Panc1 (cell line): Measurements from ENCODE around the gene RSPO4. TPM values are rescaled to one million over a fixed set of nuclear protein-coding genes. Genes with fewer than 3 reads are reported as not detected.

Experiments
- ATAC-seq: fragments of 200-7000 bp; cut with Tn5 transposase; 2 replicates; pipeline ENCODE4 v1.9.1; 2020; ENCODE audit warnings: mild to moderate bottlenecking, moderate library complexity
- BruUV-seq: library from RNA; stranded (reverse); fragments of 400-500 nt; replicated peaks from 2 replicates; lab custom pipeline; 2021; lab: Mats Ljungman, UMichigan
- CTCF ChIA-PET: fragments of 300-600 bp; sonication (Branson Sonifier 250); formaldehyde crosslinking; loops from one replicate; lab custom pipeline; 2022; ENCODE audit warnings: antibody characterized with exemption; lab: Charles Lee
- POLR2A ChIA-PET: fragments of 300-600 bp; sonication (Branson Sonifier 250); formaldehyde crosslinking; loops from one replicate; lab custom pipeline; 2022; ENCODE audit warnings: antibody characterized with exemption; lab: Charles Lee
- DNase-seq: peaks from one replicate; pipeline ENCODE4 v3.0.0-alpha.2; 2010; ENCODE audit warnings: low read depth, low spot score
- H3K27ac ChIP-seq: 2 replicates; pipeline ENCODE4 v1.5.1; 2011; ENCODE audit warnings: mild to moderate bottlenecking, low read length, inconsistent platforms
- H3K27me3 ChIP-seq: fragments of 200-500 bp; sonication (Bioruptor generic); 2 replicates; pipeline ENCODE4 v1.6.0; 2014; ENCODE audit warnings: low read length, inconsistent platforms; ENCODE audit not compliant: control insufficient read depth, insufficient read depth
- H3K36me3 ChIP-seq: fragments of 200-500 bp; sonication (Bioruptor generic); 2 replicates; pipeline ENCODE4 v1.5.1; 2014; ENCODE audit warnings: inconsistent platforms, mild to moderate bottlenecking, low read length, moderate library complexity; ENCODE audit not compliant: control insufficient read depth, insufficient read depth
- H3K4me1 ChIP-seq: 2 replicates; pipeline ENCODE4 v1.5.1; 2011; ENCODE audit warnings: inconsistent platforms, mild to moderate bottlenecking, low read length, moderate library complexity; ENCODE audit not compliant: control insufficient read depth, insufficient read depth
- H3K4me3 ChIP-seq, 2 experiments: 2 replicates each; pipeline ENCODE4 v1.5.1; 2011 to 2012; ENCODE audit warnings: low read depth in 2 of 2, low read length in 2 of 2, mild to moderate bottlenecking in 2 of 2, inconsistent platforms in 1 of 2, moderate library complexity in 1 of 2
- H3K9me3 ChIP-seq: fragments of 200-500 bp; sonication (Bioruptor generic); 2 replicates; pipeline ENCODE4 v1.5.1; 2014; ENCODE audit warnings: low read depth, mild to moderate bottlenecking, inconsistent platforms, low read length, moderate library complexity; ENCODE audit not compliant: control insufficient read depth, insufficient read depth
- POLR2AphosphoS5 ChIP-seq: IDR thresholded peaks from 2 replicates; pipeline ENCODE4 v1.6.1; 2012; ENCODE audit warnings: mild to moderate bottlenecking, low read depth, low read length, moderate library complexity
- SIN3A ChIP-seq: IDR thresholded peaks from 2 replicates; pipeline ENCODE4 v1.6.1; 2012; ENCODE audit warnings: low read depth, mild to moderate bottlenecking, low read length, moderate library complexity, borderline replicate concordance; ENCODE audit not compliant: insufficient read depth
- TCF7L2 ChIP-seq: IDR thresholded peaks from 2 replicates; pipeline ENCODE4 v1.6.1; 2011; ENCODE audit warnings: mild to moderate bottlenecking, low read depth, low read length, inconsistent platforms
- in situ Hi-C: cut with HindIII; loops from 2 replicates; pipeline ENCODE4 v1.10.0; 2016; ENCODE audit warnings: low sequenced_read_pairs, low pct_unique_long_range_greater_than_20kb
- intact Hi-C: fragments of 100-400 bp; cut with micrococcal nuclease; formaldehyde crosslinking; loops from one replicate; pipeline ENCODE4 v1.10.0; 2022; ENCODE audit not compliant: unreplicated experiment
- total RNA-seq: library from RNA; stranded (reverse); gene quantifications from one replicate; pipeline ENCODE4 v1.2.1, GENCODE V29; 2021; ENCODE audit not compliant: unreplicated experiment
- TF ChIP-seq, protein P1 (sequence below): fragments of 450-650 bp; IDR thresholded peaks from 2 replicates; pipeline ENCODE4 v1.5.1; 2017; ENCODE audit warnings: mild to moderate bottlenecking
- TF ChIP-seq, protein P2 (sequence below), 2 experiments: IDR thresholded peaks; 2 replicates each; pipeline ENCODE4 v1.6.1; 2011 to 2012; ENCODE audit warnings: low read depth in 2 of 2, control low read depth in 1 of 2, low read length in 1 of 2, mild to moderate bottlenecking in 1 of 2, moderate library complexity in 1 of 2; ENCODE audit not compliant: insufficient read depth in 1 of 2

RSPO4 gene
- total RNA-seq, 1 experiment from 2014 or later: 0.54 TPM

DNA sequence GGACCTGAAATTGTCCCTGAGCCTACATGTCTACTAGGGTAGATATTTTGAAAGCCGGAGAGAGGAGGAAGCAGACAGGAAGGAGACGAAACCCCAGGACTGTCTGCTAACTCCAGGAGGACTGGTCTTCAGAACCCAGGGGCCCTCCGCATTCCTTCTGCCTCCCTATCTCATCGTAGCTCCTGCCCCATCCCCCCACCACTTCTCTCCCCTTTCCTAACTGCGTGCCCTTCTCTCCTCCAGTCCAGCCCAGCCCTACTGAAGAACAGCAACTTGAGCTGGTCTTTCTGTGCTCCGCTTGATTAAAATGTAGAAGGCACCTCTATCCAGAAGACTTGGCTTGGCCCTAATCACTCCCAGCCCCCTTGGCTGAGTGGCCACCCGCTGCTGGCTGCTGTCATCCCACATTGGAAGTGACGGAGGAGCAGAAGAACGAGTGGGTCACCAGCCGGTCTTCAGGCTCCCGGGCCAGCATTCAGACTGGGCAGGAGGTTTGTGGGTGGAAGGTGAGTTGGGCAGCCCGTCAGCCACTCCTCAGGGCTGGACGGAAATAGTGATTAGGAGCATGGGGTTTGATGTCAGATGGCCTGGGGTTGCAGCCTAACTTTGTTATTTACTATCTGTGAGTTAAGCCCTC lies 57.2 kb downstream of the RSPO4 start:
- DNase-seq: no peak
- no peak for ATAC-seq
- Histone ChIP-seq H3K36me3 (no peaks in the 10 kb centered on the region), H3K4me3 (no peak overlapping the region), H3K27ac (no peak overlapping the region), H3K27me3 (peaks cover 12% of the 10 kb centered on the region), H3K9me3 (no peaks in the 10 kb centered on the region), H3K4me1 (no peaks in the 10 kb centered on the region)
- TF ChIP-seq, protein P1, sequence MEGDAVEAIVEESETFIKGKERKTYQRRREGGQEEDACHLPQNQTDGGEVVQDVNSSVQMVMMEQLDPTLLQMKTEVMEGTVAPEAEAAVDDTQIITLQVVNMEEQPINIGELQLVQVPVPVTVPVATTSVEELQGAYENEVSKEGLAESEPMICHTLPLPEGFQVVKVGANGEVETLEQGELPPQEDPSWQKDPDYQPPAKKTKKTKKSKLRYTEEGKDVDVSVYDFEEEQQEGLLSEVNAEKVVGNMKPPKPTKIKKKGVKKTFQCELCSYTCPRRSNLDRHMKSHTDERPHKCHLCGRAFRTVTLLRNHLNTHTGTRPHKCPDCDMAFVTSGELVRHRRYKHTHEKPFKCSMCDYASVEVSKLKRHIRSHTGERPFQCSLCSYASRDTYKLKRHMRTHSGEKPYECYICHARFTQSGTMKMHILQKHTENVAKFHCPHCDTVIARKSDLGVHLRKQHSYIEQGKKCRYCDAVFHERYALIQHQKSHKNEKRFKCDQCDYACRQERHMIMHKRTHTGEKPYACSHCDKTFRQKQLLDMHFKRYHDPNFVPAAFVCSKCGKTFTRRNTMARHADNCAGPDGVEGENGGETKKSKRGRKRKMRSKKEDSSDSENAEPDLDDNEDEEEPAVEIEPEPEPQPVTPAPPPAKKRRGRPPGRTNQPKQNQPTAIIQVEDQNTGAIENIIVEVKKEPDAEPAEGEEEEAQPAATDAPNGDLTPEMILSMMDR: no peak
- TF ChIP-seq, protein P2, sequence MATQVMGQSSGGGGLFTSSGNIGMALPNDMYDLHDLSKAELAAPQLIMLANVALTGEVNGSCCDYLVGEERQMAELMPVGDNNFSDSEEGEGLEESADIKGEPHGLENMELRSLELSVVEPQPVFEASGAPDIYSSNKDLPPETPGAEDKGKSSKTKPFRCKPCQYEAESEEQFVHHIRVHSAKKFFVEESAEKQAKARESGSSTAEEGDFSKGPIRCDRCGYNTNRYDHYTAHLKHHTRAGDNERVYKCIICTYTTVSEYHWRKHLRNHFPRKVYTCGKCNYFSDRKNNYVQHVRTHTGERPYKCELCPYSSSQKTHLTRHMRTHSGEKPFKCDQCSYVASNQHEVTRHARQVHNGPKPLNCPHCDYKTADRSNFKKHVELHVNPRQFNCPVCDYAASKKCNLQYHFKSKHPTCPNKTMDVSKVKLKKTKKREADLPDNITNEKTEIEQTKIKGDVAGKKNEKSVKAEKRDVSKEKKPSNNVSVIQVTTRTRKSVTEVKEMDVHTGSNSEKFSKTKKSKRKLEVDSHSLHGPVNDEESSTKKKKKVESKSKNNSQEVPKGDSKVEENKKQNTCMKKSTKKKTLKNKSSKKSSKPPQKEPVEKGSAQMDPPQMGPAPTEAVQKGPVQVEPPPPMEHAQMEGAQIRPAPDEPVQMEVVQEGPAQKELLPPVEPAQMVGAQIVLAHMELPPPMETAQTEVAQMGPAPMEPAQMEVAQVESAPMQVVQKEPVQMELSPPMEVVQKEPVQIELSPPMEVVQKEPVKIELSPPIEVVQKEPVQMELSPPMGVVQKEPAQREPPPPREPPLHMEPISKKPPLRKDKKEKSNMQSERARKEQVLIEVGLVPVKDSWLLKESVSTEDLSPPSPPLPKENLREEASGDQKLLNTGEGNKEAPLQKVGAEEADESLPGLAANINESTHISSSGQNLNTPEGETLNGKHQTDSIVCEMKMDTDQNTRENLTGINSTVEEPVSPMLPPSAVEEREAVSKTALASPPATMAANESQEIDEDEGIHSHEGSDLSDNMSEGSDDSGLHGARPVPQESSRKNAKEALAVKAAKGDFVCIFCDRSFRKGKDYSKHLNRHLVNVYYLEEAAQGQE (IDR thresholded peaks at IDR 0.05; ENCODE audit: insufficient read depth in 1 of 2, low read depth in 2 of 2, low read length in 1 of 2): no peak
- no peak for TF ChIP-seq POLR2AphosphoS5
- TF ChIP-seq TCF7L2: no peak
- TF ChIP-seq SIN3A: no peak
- intact Hi-C loops: no loop called here
- POLR2A ChIA-PET: no interaction called here
- CTCF ChIA-PET: no interaction called here
- in situ Hi-C loops: no loop called here
- BruUV-seq: no TSS peak

DNA sequence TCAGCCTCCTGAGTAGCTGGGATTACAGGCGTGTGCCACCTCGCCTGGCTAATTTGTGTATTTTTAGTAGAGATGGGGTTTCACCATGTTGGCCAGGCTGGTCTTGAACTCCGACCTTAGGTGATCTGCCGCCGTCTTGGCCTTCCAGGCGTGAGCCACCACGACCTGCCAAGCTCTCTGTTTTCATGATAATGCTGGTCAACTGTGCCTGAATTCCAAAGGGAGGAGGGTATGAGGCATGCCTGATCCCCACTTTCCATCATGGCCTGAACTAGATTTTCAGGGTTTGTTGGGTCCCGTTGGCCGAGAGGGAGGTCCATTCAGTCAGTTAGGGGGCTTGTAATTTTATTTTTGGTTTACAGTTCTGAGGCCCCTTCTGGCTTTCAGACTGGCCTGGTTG lies 58.0 kb downstream of the RSPO4 start:
- Histone ChIP-seq H3K27ac (no peak overlapping the region), H3K4me1 (no peaks in the 10 kb centered on the region), H3K27me3 (peaks cover 12% of the 10 kb centered on the region), H3K4me3 (no peak overlapping the region), H3K36me3 (no peaks in the 10 kb centered on the region), H3K9me3 (no peaks in the 10 kb centered on the region)
- no TSS peak for BruUV-seq
- ATAC-seq (no peak), DNase-seq (no peak)
- in situ Hi-C loops: no loop called here
- intact Hi-C loops: no loop called here
- ChIA-PET POLR2A (no interaction called here), CTCF (no interaction called here)
- TF ChIP-seq SIN3A (no peak), POLR2AphosphoS5 (no peak)
- TF ChIP-seq, protein P1: no peak
